ENCODE measurements around the gene DENND4B. TPM values are rescaled to one million over a fixed set of nuclear protein-coding genes. Genes with fewer than 3 reads are reported as not detected.
"Not testable (repeated sequence)": the region's sequence is repeated elsewhere in the genome, so short reads cannot be mapped to it uniquely, and the experiment has no call there.

Gene DENND4B
- total and polyA plus RNA-seq, 8 donors: 41.3 to 106 (median 48.7) TPM

DNA sequence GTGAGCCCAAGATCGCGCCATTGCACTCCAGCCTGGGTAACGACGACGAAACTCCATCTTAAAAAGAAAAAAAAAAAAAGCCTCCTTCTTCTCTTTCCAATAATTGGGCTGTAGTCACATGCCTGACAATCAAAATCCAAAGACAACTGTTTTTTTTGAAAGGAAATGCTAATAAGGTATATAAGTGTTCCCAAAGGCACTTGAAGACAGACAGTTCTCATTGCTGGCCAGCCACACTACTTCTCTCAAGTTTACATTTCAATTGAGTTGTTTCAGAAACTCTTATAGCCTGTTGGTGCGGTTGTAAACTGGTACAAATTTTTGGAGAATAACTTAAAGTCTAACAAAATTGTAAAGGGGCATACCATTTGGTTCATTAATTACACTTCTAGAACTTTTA lies 47.0 kb downstream of the DENND4B start:
- DNase-seq (no peak), ATAC-seq (peak; percentile 73)
- Histone ChIP-seq H3K9me3 (no peaks in the 10 kb centered on the region), H3K4me3 (no peak overlapping the region), H3K27me3 (no peaks in the 10 kb centered on the region), H3K36me3 (peaks cover 0 to 38% of the 10 kb centered on the region in 2 donors), H3K4me1 (peaks cover 0 to 17% of the 10 kb centered on the region in 2 donors), H3K27ac (no peak overlapping the region)
- TF ChIP-seq, protein P1, sequence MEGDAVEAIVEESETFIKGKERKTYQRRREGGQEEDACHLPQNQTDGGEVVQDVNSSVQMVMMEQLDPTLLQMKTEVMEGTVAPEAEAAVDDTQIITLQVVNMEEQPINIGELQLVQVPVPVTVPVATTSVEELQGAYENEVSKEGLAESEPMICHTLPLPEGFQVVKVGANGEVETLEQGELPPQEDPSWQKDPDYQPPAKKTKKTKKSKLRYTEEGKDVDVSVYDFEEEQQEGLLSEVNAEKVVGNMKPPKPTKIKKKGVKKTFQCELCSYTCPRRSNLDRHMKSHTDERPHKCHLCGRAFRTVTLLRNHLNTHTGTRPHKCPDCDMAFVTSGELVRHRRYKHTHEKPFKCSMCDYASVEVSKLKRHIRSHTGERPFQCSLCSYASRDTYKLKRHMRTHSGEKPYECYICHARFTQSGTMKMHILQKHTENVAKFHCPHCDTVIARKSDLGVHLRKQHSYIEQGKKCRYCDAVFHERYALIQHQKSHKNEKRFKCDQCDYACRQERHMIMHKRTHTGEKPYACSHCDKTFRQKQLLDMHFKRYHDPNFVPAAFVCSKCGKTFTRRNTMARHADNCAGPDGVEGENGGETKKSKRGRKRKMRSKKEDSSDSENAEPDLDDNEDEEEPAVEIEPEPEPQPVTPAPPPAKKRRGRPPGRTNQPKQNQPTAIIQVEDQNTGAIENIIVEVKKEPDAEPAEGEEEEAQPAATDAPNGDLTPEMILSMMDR (IDR thresholded peaks at IDR 0.05): no peak
- intact Hi-C loops (cut with DNase I): no loop called here

DNA sequence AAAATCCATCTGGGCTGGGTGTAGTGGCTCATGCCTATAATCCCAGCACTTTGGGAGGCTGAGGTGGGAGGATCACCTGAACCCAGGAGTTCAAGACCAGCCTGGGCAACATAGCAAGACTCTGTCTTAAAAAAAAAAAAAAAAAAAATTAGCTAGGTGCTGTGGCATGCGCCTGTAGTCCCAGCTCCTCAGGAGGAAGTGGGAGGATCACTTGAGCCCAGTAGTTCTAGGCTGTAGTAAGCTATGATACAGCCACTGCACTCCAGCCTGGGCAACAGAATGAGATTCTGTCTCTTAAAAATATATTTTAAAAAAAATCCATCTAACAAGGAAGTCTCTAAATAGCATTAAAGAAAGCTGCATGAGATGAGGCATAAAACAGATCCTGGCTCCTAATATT lies 50.7 kb downstream of the DENND4B start:
- intact Hi-C loops (cut with DNase I); DNase-seq: not testable (repeated sequence)
- peaks cover 0 to 45% of the 10 kb centered on the region in 2 donors for H3K36me3 ChIP-seq

DNA sequence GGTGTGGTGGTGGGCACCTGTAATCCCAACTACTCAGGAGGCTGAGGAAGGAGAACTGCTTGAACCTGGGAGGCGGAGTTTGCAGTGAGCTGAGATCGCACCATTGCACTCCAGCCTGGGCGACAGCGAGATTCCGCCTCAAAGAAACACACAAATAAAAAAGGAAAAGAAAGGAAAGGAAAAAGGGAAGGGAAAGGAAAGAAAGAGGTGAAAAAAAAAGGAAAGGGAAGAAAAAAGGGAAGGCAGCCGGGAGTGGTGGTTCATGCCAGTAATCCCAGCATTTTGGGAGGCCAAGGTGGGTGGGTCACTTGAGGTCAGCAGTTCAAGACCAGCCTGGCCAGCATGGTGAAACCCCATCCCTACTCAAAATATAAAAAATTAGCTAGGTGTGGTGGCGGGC lies 55.5 kb downstream of the DENND4B start:
- peaks cover 4 to 17% of the 10 kb centered on the region in 2 donors for H3K4me1 ChIP-seq
- H3K9me3 ChIP-seq; H3K4me3 ChIP-seq; intact Hi-C loops (cut with DNase I); H3K27me3 ChIP-seq; DNase-seq; ATAC-seq; H3K27ac ChIP-seq: not testable (repeated sequence)
- peaks cover 0 to 20% of the 10 kb centered on the region in 2 donors for H3K36me3 ChIP-seq

More for the DNA sequence above, 50.7 kb downstream of the DENND4B start:
- not testable (repeated sequence) for H3K27ac ChIP-seq, H3K27me3 ChIP-seq, H3K9me3 ChIP-seq, H3K4me3 ChIP-seq, H3K4me1 ChIP-seq
- peak; percentile 43 for ATAC-seq

DNA sequence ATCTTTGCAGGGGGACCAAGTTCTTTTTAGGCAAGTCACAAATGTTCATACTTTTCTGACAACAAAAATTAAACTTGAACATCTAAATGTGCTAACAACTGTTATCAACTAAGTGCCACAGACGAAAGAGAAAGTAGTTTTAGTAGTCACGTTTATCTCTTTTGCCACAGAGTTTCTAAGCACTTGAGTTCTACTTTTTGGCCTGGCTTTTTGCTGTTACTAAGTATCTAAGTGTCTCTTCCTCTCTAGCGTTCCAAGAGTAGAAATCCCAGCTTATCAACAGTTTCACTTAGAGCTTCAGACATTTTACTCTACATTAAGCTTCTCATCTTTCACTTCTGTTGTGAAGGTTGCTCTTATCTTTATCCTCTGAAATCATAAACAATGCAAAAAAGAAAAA lies 58.0 kb downstream of the DENND4B start:
- peaks cover 0 to 13% of the 10 kb centered on the region in 2 donors for H3K36me3 ChIP-seq
- H3K27ac ChIP-seq: peak overlapping the region in 1 of 2 donors; percentile 3
- ATAC-seq (peak; percentile 70), DNase-seq (peak in 1 of 4 donors; percentile 21)
- no peaks in the 10 kb centered on the region for H3K27me3 ChIP-seq
- H3K4me3 ChIP-seq: no peak overlapping the region
- peaks cover 4 to 19% of the 10 kb centered on the region in 2 donors for H3K4me1 ChIP-seq
- H3K9me3 ChIP-seq: no peaks in the 10 kb centered on the region
- TF ChIP-seq, protein P1 (IDR thresholded peaks at IDR 0.05): no peak
- intact Hi-C loops (cut with DNase I): no loop called here

DNA sequence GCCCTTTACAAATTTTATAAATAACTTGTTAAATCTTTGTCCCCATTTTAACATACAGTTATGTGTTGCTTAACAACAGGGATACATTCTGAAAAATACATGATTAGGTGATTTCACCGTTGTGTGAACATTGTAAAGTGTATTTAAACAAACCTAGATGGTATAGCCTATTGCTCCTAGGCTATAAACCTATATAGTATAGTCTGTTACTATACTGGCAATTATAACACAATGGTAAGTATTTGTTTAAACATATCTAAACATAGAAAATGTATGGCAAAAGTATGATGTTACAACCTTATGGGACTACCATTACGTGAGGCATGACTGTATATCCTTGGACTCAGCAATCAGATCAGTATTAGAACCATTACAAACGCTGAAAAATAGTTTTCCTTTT lies 60.4 kb downstream of the DENND4B start:
- intact Hi-C loops (cut with DNase I): no loop called here
- peak overlapping the region in 1 of 2 donors; percentile 18 for H3K27ac ChIP-seq
- no peaks in the 10 kb centered on the region for H3K36me3 ChIP-seq
- ATAC-seq (no peak), DNase-seq (no peak)
- TF ChIP-seq, protein P1 (IDR thresholded peaks at IDR 0.05): no peak
- H3K9me3 ChIP-seq: no peaks in the 10 kb centered on the region
- H3K4me1 ChIP-seq: peaks cover 4 to 43% of the 10 kb centered on the region in 2 donors
- no peak overlapping the region for H3K4me3 ChIP-seq
- no peaks in the 10 kb centered on the region for H3K27me3 ChIP-seq

DNA sequence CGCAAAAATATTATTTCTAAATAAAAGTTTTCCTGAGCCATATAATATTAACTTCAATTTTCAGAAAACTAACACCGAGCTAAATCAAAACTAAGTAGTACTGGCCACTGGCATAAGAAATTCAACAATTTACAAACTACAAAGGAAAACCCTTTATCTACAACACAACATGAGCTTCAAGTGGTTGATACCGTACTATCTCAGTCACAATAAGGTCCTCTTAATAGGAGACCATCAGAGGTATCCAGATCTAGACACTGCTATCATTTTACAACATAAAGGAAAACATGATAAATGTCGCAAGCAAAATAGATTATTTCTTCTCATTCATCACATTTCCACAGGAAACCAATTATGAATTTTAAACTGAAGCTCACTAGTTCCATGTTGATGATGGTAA lies 63.3 kb downstream of the DENND4B start:
- Histone ChIP-seq H3K4me1 (peaks cover 0 to 39% of the 10 kb centered on the region in 2 donors), H3K4me3 (no peak overlapping the region), H3K9me3 (no peaks in the 10 kb centered on the region), H3K27me3 (no peaks in the 10 kb centered on the region), H3K27ac (no peak overlapping the region), H3K36me3 (no peaks in the 10 kb centered on the region)
- intact Hi-C loops (cut with DNase I): no loop called here
- TF ChIP-seq, protein P1 (IDR thresholded peaks at IDR 0.05): no peak
- no peak for ATAC-seq
- no peak for DNase-seq

Data from left lung (tissue), 10 donors.